GM18507 (cell line): ENCODE measurements around the gene HDAC4.

Source experiments
- DNase-seq: peaks from one replicate; pipeline ENCODE4 v3.0.0; 2011; ENCODE audit warnings: low read depth; ENCODE audit not compliant: insufficient read length; ENCODE audit errors: extremely low spot score
- FAIRE-seq: peaks from 2 replicates; lab custom pipeline; 2011; peaks lifted over from hg19 to GRCh38; lab: Jason Lieb, UNC

HDAC4 gene

GRCh38 chr2:239117831-239118230 lies 283.0 kb downstream of the HDAC4 start:
- no peak for FAIRE-seq

GRCh38 chr2:239116456-239117246 lies 284.2 kb downstream of the HDAC4 start:
- no peak for FAIRE-seq
- DNase-seq, result no peak

More at GRCh38 chr2:239117831-239118230, 283.0 kb downstream of the HDAC4 start:
- no peak for DNase-seq

DNA sequence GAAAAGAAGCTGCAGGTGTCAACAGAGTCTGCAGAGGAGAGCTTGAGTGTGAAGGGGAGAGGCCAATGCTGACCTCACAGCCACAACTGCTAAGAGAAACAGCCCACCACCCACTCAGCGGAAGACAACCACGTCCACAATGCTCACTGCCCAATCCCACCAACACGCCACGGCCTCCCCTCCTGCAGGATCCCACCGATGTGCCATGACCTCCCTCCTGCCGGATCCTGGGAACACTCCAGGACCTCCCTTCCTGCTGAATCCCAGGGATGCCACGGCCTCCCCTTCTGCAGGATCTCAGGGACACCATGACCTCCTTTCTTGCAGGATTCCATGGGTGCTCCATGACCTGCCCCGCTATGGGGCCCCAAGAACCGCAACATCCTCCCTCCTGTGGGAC lies 285.2 kb downstream of the HDAC4 start:
- FAIRE-seq (no peak), DNase-seq (no peak)

- FAIRE-seq, result no peak
Measured at GRCh38 chr2:239114616-239115265, 286.1 kb downstream of the HDAC4 start.

DNA sequence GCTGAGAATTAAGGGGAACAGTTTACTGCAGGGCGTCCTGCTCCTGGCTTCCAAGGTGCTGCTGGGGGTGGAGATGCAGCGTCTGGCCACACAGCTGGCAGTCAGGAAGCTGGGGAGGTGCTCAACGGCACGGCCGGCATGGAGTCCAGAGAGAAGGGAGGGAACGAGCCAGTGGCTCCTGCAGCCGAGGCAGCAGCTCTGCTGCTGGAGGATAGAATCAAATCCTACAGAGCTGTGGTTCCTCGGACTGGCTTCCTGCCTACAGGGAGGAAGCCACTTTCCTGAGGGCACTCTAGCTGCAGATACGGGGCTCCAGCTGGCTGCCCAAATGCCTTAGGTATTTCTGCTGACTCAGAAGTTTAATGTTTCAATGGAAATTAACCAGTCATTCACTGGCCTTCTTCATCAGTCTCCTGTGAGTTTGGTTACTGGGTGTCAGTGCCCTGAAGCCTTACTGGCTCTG lies 286.7 kb downstream of the HDAC4 start:
- no peak for DNase-seq
- FAIRE-seq, result no peak

More at GRCh38 chr2:239114616-239115265, 286.1 kb downstream of the HDAC4 start:
- DNase-seq, result no peak

GRCh38 chr2:239113615-239114014 lies 287.2 kb downstream of the HDAC4 start:
- DNase-seq (no peak), FAIRE-seq (no peak)

DNA sequence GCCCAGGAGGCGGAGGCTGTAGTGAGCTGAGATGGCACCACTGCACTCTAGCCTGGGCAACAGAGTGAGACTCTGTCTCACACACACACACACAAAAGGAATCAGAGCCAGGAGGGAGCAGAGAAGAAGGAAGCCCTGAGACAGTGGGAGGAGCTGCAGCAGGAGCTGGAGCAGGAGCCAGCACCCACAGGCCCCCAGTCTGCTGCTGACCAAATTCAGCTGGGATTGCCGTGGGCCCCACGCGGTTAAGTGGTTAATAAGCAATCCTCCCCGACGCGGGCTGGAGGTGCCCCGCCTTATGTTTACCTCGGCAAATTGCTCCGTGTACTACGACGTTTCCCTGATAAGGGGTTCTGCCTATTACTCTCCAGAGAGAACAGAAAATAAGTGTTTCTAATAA lies 287.6 kb downstream of the HDAC4 start:
- DNase-seq (no peak), FAIRE-seq (no peak)

DNA sequence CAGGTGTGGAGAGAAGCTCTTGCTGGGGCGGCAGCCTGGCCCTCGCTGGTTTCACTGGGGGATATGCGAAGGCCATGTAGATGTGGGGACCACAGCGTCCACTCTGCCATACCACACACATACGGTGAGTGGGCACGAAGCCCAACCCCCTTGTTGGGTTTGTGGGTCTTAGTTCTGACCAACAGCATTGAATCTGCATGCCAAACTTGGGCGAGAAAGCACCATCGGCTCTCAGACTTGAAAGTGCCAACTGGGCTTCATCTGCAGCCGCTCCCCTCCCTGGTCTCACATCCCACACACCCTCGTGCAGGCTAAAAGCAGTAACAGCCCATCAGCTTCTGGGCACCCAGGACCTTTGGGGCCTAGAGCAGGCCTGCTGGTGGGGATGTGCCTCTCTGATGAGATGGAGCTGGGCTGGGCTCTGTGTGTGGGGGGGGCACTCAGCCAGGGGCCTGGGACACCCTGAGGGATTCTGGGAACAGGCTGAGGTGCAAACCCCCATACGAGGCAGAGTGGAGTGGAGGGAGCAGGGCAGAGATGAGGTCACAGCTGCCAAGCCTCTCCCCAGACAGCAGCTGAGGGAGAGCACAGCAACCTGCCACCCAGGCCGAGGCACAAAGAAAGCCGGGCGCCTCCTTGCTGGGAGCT lies 288.6 kb downstream of the HDAC4 start:
- FAIRE-seq, result no peak
- no peak for DNase-seq

DNA sequence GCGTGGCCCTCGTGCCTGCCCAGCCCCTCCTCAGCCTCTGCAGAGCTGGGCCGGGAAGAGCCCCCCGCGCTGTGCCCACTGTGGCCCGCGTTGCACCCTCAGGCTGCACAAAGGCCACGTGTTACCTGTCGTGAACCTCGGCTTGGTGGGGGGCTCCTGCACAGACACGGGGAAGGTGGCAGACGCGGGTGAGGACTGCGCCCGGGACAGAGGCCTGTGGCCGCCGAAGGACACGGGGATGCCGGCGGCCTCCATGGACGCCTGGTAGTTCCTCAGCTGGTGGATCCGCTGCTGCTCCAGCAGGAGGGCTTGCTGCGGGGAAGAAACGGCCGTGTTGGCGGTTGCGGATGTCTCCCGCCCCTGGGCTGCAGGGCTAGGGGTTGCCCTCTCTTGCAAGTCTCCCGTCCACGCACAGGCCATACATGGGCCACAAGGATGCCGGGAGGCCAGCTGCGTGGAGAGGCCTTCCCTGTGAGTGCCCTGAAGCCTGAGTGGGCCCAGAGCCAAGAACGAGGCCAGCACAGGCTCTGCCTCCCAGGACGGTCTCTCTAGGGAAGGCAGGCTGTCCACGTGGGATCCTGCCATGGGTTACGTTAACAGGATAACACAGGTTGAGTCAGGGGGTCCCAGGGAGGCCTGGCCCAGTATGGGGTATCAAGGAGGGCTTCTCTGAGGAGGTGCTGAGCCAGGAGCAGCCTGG lies 289.3 kb downstream of the HDAC4 start:
- FAIRE-seq (no peak), DNase-seq (no peak)

- DNase-seq, result no peak
- no peak for FAIRE-seq
Measured at GRCh38 chr2:239110595-239111048, 290.2 kb downstream of the HDAC4 start.

GRCh38 chr2:239109928-239110545 lies 290.8 kb downstream of the HDAC4 start:
- DNase-seq (no peak), FAIRE-seq (no peak)

DNA sequence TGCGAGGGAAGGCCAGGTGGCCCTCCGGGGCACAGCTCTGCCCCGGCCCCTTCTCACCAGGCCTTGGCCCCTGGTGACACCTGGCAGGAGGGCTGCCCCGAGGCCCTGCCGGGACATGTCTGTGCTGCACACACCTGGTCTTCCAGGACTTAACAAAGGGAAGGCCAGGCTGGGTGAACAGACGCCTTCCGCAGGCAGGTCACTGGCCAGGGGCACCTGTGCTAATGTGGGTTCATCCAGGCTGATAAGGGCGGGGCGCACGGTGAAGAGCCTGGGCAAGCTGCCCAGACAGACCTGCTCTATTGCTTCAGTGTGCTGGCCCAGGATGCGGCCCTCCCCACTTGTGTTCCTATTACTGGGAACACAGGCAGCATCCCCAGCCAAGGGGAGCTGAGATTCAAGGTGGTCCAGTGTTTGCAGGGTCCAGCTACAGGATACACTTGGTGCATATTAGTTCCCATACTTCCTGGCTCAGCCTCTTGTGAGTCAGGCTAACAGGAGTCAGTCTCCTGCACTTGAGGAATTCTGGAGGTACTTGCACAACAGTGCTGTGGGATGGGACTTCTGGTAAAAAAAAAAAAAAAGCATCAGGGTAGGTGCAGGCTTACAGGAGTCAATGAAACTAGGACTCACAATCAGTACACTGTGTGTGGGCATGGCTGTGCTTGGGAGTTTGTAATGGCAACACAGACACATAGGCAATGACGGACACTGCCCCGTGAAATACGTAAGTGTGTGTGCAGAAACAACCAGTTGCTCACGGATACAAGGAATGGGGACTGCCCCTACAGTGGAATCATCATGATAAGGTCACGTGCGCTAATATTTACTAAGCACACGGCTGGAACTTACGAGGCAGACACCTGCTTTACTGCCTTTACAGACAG lies 291.5 kb downstream of the HDAC4 start:
- no peak for FAIRE-seq
- DNase-seq, result no peak

DNA sequence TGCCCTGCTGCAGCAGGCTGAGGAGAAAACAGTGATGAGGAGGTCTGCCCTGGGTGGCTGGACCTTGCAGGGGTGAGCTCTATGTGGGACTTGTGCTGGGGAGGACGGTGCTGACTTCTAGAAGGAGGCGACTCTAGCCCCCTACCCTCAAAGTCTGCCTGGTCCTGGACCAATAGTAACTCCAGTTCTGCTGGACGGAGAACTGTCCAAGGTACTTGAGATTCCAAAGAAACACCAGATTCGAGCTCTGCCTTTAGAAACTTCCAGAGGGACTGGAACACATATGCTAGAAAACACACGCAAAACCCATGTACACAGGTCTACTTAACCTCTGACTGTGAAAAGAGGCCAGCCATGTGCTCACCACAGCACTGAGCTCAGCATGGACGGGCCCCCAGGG lies 292.4 kb downstream of the HDAC4 start:
- no peak for FAIRE-seq
- DNase-seq, result no peak

- FAIRE-seq (no peak), DNase-seq (no peak)
Measured at GRCh38 chr2:239107936-239108335, 292.9 kb downstream of the HDAC4 start.

- no peak for DNase-seq
- no peak for FAIRE-seq
Measured at GRCh38 chr2:239106966-239107365, 293.9 kb downstream of the HDAC4 start.

DNA sequence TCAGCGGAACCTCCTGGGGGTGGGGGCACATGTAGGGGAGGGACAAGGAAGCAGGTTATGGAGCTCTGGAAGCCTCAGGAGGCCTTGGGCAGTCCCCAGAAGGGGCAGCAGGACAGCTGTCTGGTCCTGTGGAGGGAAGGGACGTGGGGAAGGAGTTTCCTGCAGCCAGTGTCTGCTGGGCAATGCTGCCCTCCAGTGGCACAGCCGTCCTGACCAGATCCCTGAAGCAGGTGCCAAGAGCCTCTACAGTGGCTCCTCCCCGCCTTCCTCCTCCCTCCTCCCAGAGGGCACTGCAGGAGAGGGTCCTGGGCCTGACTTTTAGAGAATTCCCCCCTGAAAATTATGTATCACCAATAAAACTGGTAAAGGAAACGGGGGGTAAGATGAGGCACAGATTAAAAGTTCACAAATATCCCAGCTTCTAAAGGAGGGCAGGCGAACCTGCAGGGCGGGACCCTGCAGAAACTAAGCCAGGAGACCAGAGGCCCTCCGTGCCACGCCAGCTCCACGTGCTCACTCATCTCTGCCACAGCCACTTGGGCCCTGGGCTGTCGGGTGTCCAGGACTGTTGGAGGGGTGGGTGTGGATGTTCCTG lies 294.4 kb downstream of the HDAC4 start:
- no peak for FAIRE-seq
- DNase-seq, result no peak

GRCh38 chr2:239105234-239105633 lies 295.6 kb downstream of the HDAC4 start:
- no peak for FAIRE-seq
- no peak for DNase-seq

DNA sequence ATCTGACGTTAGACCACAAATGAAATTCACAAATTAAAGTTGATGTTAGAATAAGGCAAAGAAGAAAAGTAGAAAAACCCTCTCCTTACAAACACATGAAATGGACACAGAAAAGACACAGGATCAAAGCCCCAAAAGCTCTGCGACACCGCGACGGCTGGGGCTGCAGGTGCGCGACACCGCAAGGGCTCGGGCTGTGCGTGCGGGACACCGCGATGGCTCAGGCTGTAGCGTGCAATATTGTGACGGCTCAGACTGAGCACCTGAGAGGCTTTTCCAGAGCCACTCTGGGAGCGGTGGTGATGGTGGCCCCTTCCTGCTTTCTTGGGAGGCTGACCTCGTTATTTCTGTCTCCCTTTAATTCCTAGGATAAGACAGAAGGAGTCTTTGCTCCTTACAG lies 296.0 kb downstream of the HDAC4 start:
- no peak for DNase-seq
- no peak for FAIRE-seq
